Glutamatergic neuron (in vitro differentiated cells): Measurements from ENCODE around the gene CPXM1. TPM values are rescaled to one million over a fixed set of nuclear protein-coding genes. Genes with fewer than 3 reads are reported as not detected.

Source experiments
- DNase-seq: peaks from one replicate; pipeline ENCODE4 v3.0.0; 2022
- H3K27ac Mint-ChIP-seq: one replicate; pipeline ENCODE4 v1.8.0; 2020; ENCODE audit warnings: mild to moderate bottlenecking, mixed read lengths, inconsistent platforms; ENCODE audit not compliant: unreplicated experiment
- H3K27me3 Mint-ChIP-seq: one replicate; pipeline ENCODE4 v1.8.0; 2020; ENCODE audit warnings: mild to moderate bottlenecking, moderate library complexity, mixed read lengths, inconsistent platforms; ENCODE audit not compliant: unreplicated experiment
- H3K36me3 Mint-ChIP-seq: one replicate; pipeline ENCODE4 v1.8.0; 2020; ENCODE audit warnings: mild to moderate bottlenecking, mixed read lengths, inconsistent platforms; ENCODE audit not compliant: unreplicated experiment
- H3K4me1 Mint-ChIP-seq: one replicate; pipeline ENCODE4 v1.8.0; 2020; ENCODE audit warnings: mild to moderate bottlenecking, low read depth, mixed read lengths, inconsistent platforms; ENCODE audit not compliant: unreplicated experiment
- H3K4me3 Mint-ChIP-seq: one replicate; pipeline ENCODE4 v1.8.0; 2020; ENCODE audit warnings: mild to moderate bottlenecking, mixed read lengths, inconsistent platforms; ENCODE audit not compliant: unreplicated experiment
- H3K9me3 Mint-ChIP-seq: one replicate; pipeline ENCODE4 v1.8.0; 2020; ENCODE audit warnings: mild to moderate bottlenecking, moderate library complexity, mixed read lengths, inconsistent platforms; ENCODE audit not compliant: unreplicated experiment
- total RNA-seq: library from RNA; stranded (reverse); fragmentation: NEBNext Ultra II Directional; extraction: Animal tissue kit (Norgen Biotek cat#: 25700); gene quantifications from one replicate; pipeline ENCODE4 v1.2.1, GENCODE V29; 2021; ENCODE audit not compliant: unreplicated experiment
- TF ChIP-seq, protein P1 (sequence below): fragments of 200-600 bp; sonication (generic); IDR thresholded peaks from one replicate; pipeline ENCODE4 v1.5.0; 2021; ENCODE audit not compliant: partially characterized antibody, unreplicated experiment

CPXM1 gene
- total RNA-seq, 1 donor from 2014 or later: 28.1 TPM

DNA sequence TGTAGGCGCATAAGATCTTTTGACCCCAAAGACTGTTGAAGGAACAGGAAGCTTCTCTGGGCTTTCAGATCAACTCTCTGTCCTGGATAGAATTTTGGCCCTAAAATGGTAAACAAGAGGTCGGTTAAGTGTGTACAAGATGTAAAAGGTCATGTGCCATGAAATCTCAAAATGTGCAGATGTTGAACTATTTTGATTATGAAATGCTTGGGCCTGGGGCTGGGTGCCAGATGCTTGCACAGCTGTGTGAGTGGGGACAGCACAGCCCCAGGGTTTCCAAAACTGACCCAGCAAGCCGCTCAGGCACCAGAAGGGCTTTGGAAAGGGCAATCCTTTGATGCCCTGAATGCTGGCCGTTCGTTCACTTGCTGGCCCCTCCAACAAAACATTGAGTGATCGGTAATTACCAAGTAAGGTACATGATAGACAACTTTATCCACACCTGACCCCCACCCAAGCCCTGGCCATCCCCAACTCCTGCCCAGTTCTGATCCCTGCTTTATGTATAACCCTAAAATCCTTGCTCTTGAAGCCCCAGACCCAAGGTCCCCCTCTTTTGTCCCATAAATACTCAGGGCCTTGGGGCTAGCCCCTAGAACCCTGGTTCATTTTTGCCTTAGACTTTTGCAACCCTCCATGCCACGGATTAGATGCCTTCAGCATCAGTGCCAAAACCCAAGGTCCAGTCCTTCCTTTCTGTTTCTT, 17.6 kb upstream of the CPXM1 start:
- no peak for DNase-seq
- H3K4me3 Mint-ChIP-seq: no peak overlapping the region
- peaks cover 13% of the 10 kb centered on the region for H3K4me1 Mint-ChIP-seq
- H3K9me3 Mint-ChIP-seq: peaks cover 11% of the 10 kb centered on the region
- TF ChIP-seq, protein P1, sequence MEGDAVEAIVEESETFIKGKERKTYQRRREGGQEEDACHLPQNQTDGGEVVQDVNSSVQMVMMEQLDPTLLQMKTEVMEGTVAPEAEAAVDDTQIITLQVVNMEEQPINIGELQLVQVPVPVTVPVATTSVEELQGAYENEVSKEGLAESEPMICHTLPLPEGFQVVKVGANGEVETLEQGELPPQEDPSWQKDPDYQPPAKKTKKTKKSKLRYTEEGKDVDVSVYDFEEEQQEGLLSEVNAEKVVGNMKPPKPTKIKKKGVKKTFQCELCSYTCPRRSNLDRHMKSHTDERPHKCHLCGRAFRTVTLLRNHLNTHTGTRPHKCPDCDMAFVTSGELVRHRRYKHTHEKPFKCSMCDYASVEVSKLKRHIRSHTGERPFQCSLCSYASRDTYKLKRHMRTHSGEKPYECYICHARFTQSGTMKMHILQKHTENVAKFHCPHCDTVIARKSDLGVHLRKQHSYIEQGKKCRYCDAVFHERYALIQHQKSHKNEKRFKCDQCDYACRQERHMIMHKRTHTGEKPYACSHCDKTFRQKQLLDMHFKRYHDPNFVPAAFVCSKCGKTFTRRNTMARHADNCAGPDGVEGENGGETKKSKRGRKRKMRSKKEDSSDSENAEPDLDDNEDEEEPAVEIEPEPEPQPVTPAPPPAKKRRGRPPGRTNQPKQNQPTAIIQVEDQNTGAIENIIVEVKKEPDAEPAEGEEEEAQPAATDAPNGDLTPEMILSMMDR: no peak
- peaks cover 5% of the 10 kb centered on the region for H3K36me3 Mint-ChIP-seq
- no peak overlapping the region for H3K27ac Mint-ChIP-seq
- H3K27me3 Mint-ChIP-seq: peaks cover 19% of the 10 kb centered on the region

DNA sequence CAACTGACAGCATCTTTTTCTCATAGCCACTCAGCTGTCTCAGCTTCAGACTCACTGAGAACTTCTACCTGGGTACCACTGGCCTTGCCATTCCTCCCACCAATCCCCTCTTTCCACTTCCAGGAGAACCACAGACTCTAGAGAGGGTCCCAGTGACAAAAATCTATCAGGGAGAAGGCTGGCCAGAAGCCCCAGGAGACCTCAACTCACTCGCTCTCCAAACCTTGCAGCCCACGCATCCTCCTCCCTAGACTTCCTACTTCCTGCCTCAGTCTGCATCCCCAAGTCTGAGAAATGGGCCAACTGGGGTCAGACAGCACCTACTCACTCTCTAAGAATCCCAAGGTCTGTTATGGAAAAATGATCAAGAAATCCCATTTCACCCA, 16.9 kb upstream of the CPXM1 start:
- H3K27ac Mint-ChIP-seq: no peak overlapping the region
- no peak overlapping the region for H3K4me3 Mint-ChIP-seq
- TF ChIP-seq, protein P1: no peak
- H3K9me3 Mint-ChIP-seq: peaks cover 11% of the 10 kb centered on the region
- peaks cover 19% of the 10 kb centered on the region for H3K27me3 Mint-ChIP-seq
- no peak for DNase-seq
- H3K36me3 Mint-ChIP-seq: peaks cover 5% of the 10 kb centered on the region
- peaks cover 13% of the 10 kb centered on the region for H3K4me1 Mint-ChIP-seq

DNA sequence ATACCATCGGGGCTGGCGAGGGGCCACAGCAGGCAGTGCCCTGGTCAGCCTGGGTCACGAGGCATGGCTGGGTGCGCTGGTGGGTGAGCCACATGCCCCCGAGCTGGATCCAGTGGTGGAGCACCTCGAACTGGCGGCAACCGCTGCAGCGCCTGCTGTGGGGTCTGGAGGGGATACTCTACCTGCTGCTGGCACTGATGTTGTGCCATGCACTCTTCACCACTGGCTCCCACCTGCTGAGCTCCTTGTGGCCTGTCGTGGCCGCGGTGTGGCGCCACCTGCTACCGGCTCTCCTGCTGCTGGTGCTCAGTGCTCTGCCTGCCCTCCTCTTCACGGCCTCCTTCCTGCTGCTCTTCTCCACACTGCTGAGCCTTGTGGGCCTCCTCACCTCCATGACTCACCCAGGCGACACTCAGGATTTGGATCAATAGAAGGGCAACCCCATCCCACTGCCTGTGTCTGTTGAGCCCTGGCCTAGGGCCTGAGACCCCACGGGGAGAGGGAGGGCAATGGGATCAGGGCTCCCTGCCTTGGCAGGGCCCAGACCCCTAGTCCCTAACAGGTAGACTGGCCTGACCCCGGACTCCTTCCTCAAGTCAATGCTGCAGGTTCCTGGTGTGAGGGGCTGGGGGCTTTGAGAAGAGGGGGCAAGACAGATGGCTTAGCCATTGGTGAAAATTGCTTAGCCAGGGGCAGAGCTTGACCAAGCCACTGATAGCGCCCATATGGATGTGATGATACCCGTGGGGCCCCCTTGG, 16.3 kb upstream of the CPXM1 start:
- DNase-seq: no peak
- H3K4me1 Mint-ChIP-seq: peaks cover 13% of the 10 kb centered on the region
- peaks cover 10% of the 10 kb centered on the region for H3K9me3 Mint-ChIP-seq
- H3K4me3 Mint-ChIP-seq: no peak overlapping the region
- peaks cover 8% of the 10 kb centered on the region for H3K36me3 Mint-ChIP-seq
- no peak overlapping the region for H3K27ac Mint-ChIP-seq
- peaks cover 18% of the 10 kb centered on the region for H3K27me3 Mint-ChIP-seq
- TF ChIP-seq, protein P1: no peak

DNA sequence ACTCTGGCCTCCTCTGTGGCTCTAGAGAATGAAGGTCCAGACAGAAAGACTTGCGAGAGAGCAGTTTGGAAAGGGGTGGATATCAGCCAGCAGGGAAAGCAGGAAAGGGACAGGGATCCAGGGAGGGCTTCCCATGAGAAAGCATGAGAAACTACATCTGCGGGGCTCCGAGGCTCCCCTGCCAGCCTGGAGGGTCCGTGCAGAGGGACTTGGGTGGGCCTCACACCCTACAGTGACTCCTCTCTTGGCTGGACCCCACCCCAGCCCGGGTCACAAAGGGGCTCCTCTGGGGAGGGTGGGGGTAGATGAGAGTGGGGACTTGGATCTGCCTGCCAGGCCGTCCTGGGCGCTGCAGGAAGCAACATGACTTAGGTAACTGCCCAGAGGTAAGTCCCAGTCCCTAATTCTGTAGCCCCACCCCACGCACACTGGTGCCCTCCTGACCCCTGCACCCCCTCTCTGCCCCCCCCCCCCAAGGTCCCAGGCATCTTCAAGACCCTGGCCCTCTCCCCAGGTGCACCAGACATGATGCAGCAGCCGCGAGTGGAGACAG, 15.7 kb upstream of the CPXM1 start, which contains the start of gene TMEM239:
Gene TMEM239, plus strand, starts transcription at position 335 of the 553 bp plus-strand sequence. Its CDS starts 191 bp downstream, at position 526.
- peaks cover 9% of the 10 kb centered on the region for H3K9me3 Mint-ChIP-seq
- peaks cover 15% of the 10 kb centered on the region for H3K36me3 Mint-ChIP-seq
- H3K4me3 Mint-ChIP-seq: no peak within 1 kb of the TSS
- DNase-seq: no peak
- peaks cover 15% of the 10 kb centered on the region for H3K27me3 Mint-ChIP-seq
- TF ChIP-seq, protein P1: no peak
- H3K27ac Mint-ChIP-seq: no peak within 1 kb of the TSS
- peaks cover 13% of the 10 kb centered on the region for H3K4me1 Mint-ChIP-seq
